Liver (tissue), 3 donors: ENCODE results near the gene POMT1.

ENCODE experiments used
- CTCF ChIP-seq: fragments of 150-350 bp; IDR thresholded peaks from 2 replicates; pipeline ENCODE4 v1.5.1; 2017; ENCODE audit warnings: improper control_type of control experiment, low read depth, low read length; ENCODE audit not compliant: missing input control
- FOXA1 ChIP-seq: IDR thresholded peaks from 2 replicates; pipeline ENCODE4 v1.6.1; 2016; ENCODE audit warnings: antibody characterized with exemption
- JUND ChIP-seq, 2 donors: IDR thresholded peaks; 2 replicates each; pipeline ENCODE4 v1.6.1; 2016; ENCODE audit warnings: antibody characterized with exemption in 2 of 2
- MAX ChIP-seq: IDR thresholded peaks from 2 replicates; pipeline ENCODE4 v1.6.1; 2016; ENCODE audit warnings: antibody characterized with exemption
- RAD21 ChIP-seq, 2 donors: IDR thresholded peaks; 2 replicates each; pipeline ENCODE4 v1.6.1; 2016; ENCODE audit warnings: antibody characterized with exemption in 2 of 2, mild to moderate bottlenecking in 2 of 2
- REST ChIP-seq: IDR thresholded peaks from 2 replicates; pipeline ENCODE4 v1.6.1; 2016; ENCODE audit warnings: antibody characterized with exemption, mild to moderate bottlenecking
- RXRA ChIP-seq, 2 donors: IDR thresholded peaks; 2 replicates each; pipeline ENCODE4 v1.6.1; 2017 to 2018; ENCODE audit warnings: antibody characterized with exemption in 2 of 2, mild to moderate bottlenecking in 1 of 2
- SP1 ChIP-seq: IDR thresholded peaks from 2 replicates; pipeline ENCODE4 v1.6.1; 2018; ENCODE audit warnings: antibody characterized with exemption, mild to moderate bottlenecking
- donor health status: healthy.
- donor health status: healthy.

GRCh38 chr9:131562032-131562959 is 59.6 kb downstream of the POMT1 start:
- TF ChIP-seq CTCF (no peak), SP1 (no peak), MAX (no peak), RXRA (IDR thresholded peaks at IDR 0.05) (no peak), REST (no peak), RAD21 (IDR thresholded peaks at IDR 0.05) (no peak), FOXA1 (no peak), JUND (IDR thresholded peaks at IDR 0.05) (no peak)
